ENCODE measurements around the gene RNPEP. TPM values are rescaled to one million over a fixed set of nuclear protein-coding genes. Genes with fewer than 3 reads are reported as not detected.

Gene RNPEP, protein sequence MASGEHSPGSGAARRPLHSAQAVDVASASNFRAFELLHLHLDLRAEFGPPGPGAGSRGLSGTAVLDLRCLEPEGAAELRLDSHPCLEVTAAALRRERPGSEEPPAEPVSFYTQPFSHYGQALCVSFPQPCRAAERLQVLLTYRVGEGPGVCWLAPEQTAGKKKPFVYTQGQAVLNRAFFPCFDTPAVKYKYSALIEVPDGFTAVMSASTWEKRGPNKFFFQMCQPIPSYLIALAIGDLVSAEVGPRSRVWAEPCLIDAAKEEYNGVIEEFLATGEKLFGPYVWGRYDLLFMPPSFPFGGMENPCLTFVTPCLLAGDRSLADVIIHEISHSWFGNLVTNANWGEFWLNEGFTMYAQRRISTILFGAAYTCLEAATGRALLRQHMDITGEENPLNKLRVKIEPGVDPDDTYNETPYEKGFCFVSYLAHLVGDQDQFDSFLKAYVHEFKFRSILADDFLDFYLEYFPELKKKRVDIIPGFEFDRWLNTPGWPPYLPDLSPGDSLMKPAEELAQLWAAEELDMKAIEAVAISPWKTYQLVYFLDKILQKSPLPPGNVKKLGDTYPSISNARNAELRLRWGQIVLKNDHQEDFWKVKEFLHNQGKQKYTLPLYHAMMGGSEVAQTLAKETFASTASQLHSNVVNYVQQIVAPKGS
- 10 to 100 TPM; 50.9 to 77.3 TPM for total RNA-seq

DNA sequence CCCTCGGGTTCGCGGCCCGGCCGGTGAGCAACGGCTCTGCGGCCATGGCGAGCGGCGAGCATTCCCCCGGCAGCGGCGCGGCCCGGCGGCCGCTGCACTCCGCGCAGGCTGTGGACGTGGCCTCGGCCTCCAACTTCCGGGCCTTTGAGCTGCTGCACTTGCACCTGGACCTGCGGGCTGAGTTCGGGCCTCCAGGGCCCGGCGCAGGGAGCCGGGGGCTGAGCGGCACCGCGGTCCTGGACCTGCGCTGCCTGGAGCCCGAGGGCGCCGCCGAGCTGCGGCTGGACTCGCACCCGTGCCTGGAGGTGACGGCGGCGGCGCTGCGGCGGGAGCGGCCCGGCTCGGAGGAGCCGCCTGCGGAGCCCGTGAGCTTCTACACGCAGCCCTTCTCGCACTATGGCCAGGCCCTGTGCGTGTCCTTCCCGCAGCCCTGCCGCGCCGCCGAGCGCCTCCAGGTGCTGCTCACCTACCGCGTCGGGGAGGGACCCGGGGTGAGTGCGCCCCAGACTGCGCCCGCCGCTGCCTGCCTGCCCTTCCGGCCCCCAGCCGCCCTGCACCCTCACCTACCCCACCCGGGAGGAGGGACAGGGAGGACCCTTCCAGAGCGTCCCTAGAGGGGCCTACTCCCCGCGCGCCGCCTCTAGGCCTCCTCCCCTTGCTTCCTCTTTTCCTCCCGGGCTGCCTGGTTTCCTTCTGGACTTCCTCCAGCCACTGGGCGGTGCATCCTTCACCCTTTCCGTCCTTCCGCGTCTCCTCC, at the start of gene RNPEP:
Gene RNPEP (plus strand): TSS at position 26 of the 757 bp plus-strand sequence. CDS start 19 bp downstream, at position 45.

DNA sequence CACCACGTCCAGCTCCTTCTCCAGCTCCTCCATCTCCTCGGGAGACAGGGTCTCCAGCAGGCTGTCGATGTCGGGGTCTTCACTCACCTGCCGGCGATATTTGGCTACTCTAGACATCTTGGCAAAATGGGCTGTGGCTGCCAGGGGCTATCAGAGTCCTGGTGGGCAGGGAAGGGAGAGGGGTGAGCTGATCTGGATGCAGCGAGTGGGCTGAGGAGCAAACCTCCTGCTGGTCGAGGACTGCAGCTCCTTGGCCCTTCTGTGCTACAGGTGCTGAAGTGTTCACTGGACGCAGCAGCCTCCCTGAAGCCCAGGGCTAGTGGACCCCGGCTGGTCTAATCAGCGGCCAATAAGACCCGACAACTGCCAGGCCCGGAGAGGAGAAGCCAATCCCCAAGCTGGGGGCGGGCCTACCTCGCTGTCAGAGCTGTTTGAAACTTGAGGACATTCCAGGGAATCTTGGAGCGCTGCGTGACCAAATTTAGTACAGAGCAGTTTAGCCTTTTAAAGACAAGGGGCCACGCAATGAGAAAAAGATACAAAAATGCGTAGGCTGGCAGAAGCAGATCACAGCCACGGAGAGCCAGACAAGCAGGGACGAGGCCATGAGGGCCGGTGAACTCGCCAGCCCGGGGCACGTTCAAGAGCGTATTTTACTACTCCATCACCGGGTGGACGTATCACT, 36.1 kb upstream of the RNPEP start, which contains the start of gene LMOD1:
Gene LMOD1 (minus strand): TSS at position 325 of the 685 bp plus-strand sequence. CDS start 208 bp downstream, at position 117.

DNA sequence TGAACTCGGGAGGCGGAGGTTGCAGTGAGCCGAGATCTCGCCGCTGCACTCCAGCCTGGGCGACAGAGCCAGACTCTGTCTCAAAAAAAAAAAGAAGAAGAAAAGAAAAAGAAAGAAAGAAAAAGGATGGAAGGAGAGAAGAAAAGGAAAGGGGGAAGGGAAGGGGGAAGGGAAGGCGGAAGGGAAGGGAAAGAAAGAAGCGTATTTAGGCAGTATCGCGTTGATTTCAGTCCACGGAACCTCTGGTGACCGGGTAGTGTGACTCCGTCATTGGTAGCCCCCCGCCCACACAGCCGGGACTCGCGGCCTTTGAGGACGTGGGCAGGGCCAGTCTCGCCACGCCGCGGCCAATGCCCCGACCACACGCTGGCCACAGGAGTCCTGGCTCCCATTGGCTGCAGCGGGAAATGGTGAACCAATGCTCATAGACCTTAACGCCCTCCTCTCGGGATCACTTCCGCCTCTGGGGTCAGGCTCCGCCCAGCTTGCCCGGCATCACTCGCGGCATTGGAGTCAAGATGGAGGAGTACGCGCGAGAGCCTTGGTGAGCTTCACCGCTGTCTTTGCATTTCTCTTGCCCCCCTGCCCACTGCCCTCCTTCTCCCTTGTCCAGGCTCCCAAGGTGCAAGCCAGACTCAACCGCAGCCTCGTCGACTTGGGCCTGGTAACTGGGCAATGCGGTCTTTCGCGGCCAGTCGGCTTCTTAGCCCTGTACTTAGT, 27.3 kb upstream of the RNPEP start, which contains the start of gene TIMM17A:
Gene TIMM17A (plus strand): TSS at position 495 of the 720 bp plus-strand sequence. CDS start 24 bp downstream, at position 519.

DNA sequence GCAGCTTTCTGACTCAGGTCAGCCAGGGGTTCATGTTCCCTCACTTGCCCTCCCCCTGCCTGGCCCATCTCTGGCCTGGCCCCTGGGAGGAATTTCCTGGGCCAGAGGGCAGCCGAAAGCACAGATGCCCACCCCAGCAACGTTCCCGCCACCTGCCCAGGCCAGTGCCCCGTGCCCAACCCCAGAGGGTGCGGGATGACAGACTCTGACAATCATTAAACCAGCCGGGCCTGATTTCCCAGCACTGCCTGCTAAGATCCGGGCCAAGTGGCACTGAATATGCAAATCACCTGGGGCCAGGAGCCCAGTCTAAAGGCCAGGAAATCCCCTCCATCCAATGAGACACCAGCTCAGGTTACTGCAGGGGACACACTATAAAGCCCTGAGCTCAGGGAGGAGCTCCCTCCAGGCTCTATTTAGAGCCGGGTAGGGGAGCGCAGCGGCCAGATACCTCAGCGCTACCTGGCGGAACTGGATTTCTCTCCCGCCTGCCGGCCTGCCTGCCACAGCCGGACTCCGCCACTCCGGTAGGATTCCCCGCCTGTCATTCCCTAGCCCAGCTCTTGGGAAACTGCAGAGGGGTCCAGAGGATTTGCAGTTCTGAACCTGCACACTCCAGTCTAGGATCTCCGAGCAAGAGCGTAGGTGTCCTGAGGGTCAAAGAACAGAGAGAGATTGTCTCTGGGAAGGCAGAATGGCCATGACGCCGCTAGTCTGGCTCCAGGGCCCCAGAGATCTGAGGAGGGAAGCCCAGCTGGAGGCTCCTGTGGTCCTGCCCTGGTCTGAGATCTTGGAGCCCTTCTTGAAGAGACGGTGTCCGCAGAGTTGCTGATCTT, 27.9 kb downstream of the RNPEP start, which contains the start of gene ELF3:
Gene ELF3 (plus strand): TSS at position 408 of the 836 bp plus-strand sequence. CDS start 550 bp downstream, outside the sequence.

Small RNA genes lying within 50 kb of the gene (small RNA-seq; reads per million reads assigned to genes)
- gene AL691482.1 (0 reads per million in 2 donors), gene AL691482.2 (0 reads per million in 2 donors), gene MIR6740 (0.21 to 0.29 reads per million in 2 donors), gene RF00156 (0.13 to 0.81 reads per million in 2 donors)

Other genes with a start within 250 kb of the RNPEP start
- 10 to 100 TPM; 23.1 to 27.0 TPM for gene IPO9, start 153.5 kb upstream of the RNPEP start, total RNA-seq
- 10 to 100 TPM in 1 of 2 donors, 1 to 10 TPM in 1; 9.0 to 16.2 TPM for gene SHISA4, start 93.8 kb upstream of the RNPEP start, total RNA-seq
- under 1 TPM in 1 of 2 donors, not detected in 1; under 0.01 TPM for gene LMOD1, start 36.1 kb upstream of the RNPEP start, total RNA-seq
- 10 to 100 TPM; 46.5 to 79.3 TPM for gene TIMM17A, start 27.1 kb upstream of the RNPEP start, total RNA-seq
- under 1 TPM; under 0.01 to 0.34 TPM for gene ELF3, start 27.9 kb downstream of the RNPEP start, total RNA-seq
- under 1 TPM in 1 of 2 donors, not detected in 1; under 0.01 TPM for gene GPR37L1, start 140.3 kb downstream of the RNPEP start, total RNA-seq
- gene ARL8A, start 162.1 kb downstream of the RNPEP start, total RNA-seq, result 10 to 100 TPM; 29.9 to 37.0 TPM
- not detected for gene PTPN7, start 178.0 kb downstream of the RNPEP start, total RNA-seq
- gene LGR6, start 211.2 kb downstream of the RNPEP start, total RNA-seq, result not detected